Endothelial cell of hepatic sinusoid (primary cell): ENCODE results near the gene RORC.

Experiments
- in situ Hi-C: cut with HindIII; loops from 2 replicates; pipeline ENCODE4 v1.10.0; 2017; ENCODE audit warnings: low sequenced_read_pairs

RORC gene

GRCh38 chr1:151849126-151849525 is 17.5 kb upstream of the RORC start:
- in situ Hi-C loops = no loop called here

- in situ Hi-C loops = no loop called here
Observed at GRCh38 chr1:151847867-151848596, 16.4 kb upstream of the RORC start.

GRCh38 chr1:151846686-151847237 is 15.2 kb upstream of the RORC start:
- in situ Hi-C loops = no loop called here

GRCh38 chr1:151846062-151846568 is 14.5 kb upstream of the RORC start:
- in situ Hi-C loops = no loop called here

- in situ Hi-C loops = no loop called here
Observed at GRCh38 chr1:151843398-151843797, 11.8 kb upstream of the RORC start.

GRCh38 chr1:151841141-151841540 is 9.5 kb upstream of the RORC start:
- in situ Hi-C loops = no loop called here

- in situ Hi-C loops = no loop called here
Observed at GRCh38 chr1:151840421-151840820, 8.8 kb upstream of the RORC start.

GRCh38 chr1:151839457-151840403 is 8.1 kb upstream of the RORC start, which contains the start of gene C2CD4D:
Gene C2CD4D (minus strand): TSS chr1:151839820. CDS start chr1:151838989, 831 bp downstream.
- in situ Hi-C loops = loop anchor here (5.0 kb wide), 1 partner anchor 97 kb away; no protein-coding TSS in a partner anchor

GRCh38 chr1:151839082-151839412 is 7.4 kb upstream of the RORC start:
- in situ Hi-C loops = loop anchor here (5.0 kb wide), 1 partner anchor 97 kb away; no protein-coding TSS in a partner anchor

- in situ Hi-C loops = loop anchor here (5.0 kb wide), 1 partner anchor 96 kb away; no protein-coding TSS in a partner anchor
Observed at GRCh38 chr1:151838222-151839081, 6.8 kb upstream of the RORC start.

GRCh38 chr1:151837884-151838221 is 6.3 kb upstream of the RORC start:
- in situ Hi-C loops = loop anchor here (5.0 kb wide), 1 partner anchor 96 kb away; no protein-coding TSS in a partner anchor

- in situ Hi-C loops = loop anchor here (5.0 kb wide), 1 partner anchor 95 kb away; no protein-coding TSS in a partner anchor
Observed at GRCh38 chr1:151837197-151837596, 5.6 kb upstream of the RORC start.

- in situ Hi-C loops = loop anchor here (5.0 kb wide), 1 partner anchor 93 kb away; no protein-coding TSS in a partner anchor
Observed at GRCh38 chr1:151835596-151835995, 4.0 kb upstream of the RORC start.

- in situ Hi-C loops = no loop called here
Observed at GRCh38 chr1:151834239-151834638, 2.6 kb upstream of the RORC start.

GRCh38 chr1:151833172-151833900 is 1.7 kb upstream of the RORC start:
- in situ Hi-C loops = no loop called here

GRCh38 chr1:151832318-151832980 is 847 bp upstream of the RORC start:
- in situ Hi-C loops = no loop called here

- in situ Hi-C loops = no loop called here
Observed at GRCh38 chr1:151831256-151831591, 378 bp downstream of the RORC start.

- in situ Hi-C loops = no loop called here
Observed at GRCh38 chr1:151830055-151830454, 1.5 kb downstream of the RORC start.
